ENCODE measurements around the gene BUD23. TPM values are rescaled to one million over a fixed set of nuclear protein-coding genes. Genes with fewer than 3 reads are reported as not detected.

Gene BUD23
- total and polyA plus RNA-seq, 2 experiments from 2014 or later, result 62.1 to 117 TPM

DNA sequence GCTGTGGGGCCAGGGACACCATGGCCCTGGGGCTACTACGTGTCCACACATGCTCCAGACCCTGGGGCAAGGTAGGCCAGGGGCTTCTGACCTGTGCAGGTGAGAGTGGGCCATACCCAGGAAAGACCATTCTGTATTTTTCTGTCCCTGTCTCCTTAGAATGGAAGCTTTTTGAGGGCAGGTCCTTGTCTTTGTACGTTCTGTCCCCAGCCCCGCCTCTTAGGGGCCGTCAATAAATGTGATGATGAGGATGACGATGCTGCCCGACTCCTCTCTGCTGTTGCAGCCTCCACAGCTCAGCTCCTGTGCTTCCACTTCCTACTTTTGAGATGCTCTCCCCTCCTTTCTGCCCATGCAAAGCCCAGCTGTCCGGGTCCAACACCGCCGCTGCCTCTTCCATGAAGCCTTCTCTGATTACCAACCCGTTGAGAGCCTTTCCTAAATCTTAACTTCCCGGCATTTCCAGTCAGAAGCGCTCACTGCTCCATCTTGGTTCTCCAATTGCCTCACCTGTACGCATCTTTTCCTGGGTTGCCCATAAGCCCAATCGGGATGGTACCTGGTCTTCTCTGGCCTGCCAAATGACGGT, 11.4 kb upstream of the BUD23 start:
- TF ChIP-seq, protein P1, sequence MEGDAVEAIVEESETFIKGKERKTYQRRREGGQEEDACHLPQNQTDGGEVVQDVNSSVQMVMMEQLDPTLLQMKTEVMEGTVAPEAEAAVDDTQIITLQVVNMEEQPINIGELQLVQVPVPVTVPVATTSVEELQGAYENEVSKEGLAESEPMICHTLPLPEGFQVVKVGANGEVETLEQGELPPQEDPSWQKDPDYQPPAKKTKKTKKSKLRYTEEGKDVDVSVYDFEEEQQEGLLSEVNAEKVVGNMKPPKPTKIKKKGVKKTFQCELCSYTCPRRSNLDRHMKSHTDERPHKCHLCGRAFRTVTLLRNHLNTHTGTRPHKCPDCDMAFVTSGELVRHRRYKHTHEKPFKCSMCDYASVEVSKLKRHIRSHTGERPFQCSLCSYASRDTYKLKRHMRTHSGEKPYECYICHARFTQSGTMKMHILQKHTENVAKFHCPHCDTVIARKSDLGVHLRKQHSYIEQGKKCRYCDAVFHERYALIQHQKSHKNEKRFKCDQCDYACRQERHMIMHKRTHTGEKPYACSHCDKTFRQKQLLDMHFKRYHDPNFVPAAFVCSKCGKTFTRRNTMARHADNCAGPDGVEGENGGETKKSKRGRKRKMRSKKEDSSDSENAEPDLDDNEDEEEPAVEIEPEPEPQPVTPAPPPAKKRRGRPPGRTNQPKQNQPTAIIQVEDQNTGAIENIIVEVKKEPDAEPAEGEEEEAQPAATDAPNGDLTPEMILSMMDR (conservative IDR thresholded peaks at IDR 0.05; ENCODE audit: low read depth in 2 of 2), result no peak
- TF ChIP-seq CREB1 (CRISPR knock-in tag; IDR thresholded peaks at IDR 0.05; ENCODE audit: low read depth) (no peak), EZH2 (IDR thresholded peaks at IDR 0.05; ENCODE audit: low read depth, unreplicated experiment) (no peak), EZH2phosphoT487 (IDR thresholded peaks at IDR 0.05; ENCODE audit: unreplicated experiment) (no peak), ZNF114 (CRISPR knock-in tag; IDR thresholded peaks at IDR 0.05) (no peak), NANOG (IDR thresholded peaks at IDR 0.05; ENCODE audit: borderline replicate concordance) (no peak), POLR2AphosphoS5 (IDR thresholded peaks at IDR 0.05; ENCODE audit: low read depth) (no peak), ZNF331 (CRISPR knock-in tag; IDR thresholded peaks at IDR 0.05; ENCODE audit: low read depth) (no peak), JUNB (IDR thresholded peaks at IDR 0.05; ENCODE audit: unreplicated experiment) (no peak), STAT1 (IDR thresholded peaks at IDR 0.05; ENCODE audit: unreplicated experiment) (no peak)
- TF ChIP-seq, protein P2, sequence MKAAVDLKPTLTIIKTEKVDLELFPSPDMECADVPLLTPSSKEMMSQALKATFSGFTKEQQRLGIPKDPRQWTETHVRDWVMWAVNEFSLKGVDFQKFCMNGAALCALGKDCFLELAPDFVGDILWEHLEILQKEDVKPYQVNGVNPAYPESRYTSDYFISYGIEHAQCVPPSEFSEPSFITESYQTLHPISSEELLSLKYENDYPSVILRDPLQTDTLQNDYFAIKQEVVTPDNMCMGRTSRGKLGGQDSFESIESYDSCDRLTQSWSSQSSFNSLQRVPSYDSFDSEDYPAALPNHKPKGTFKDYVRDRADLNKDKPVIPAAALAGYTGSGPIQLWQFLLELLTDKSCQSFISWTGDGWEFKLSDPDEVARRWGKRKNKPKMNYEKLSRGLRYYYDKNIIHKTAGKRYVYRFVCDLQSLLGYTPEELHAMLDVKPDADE (IDR thresholded peaks at IDR 0.05), result no peak
- TF ChIP-seq, protein P3, sequence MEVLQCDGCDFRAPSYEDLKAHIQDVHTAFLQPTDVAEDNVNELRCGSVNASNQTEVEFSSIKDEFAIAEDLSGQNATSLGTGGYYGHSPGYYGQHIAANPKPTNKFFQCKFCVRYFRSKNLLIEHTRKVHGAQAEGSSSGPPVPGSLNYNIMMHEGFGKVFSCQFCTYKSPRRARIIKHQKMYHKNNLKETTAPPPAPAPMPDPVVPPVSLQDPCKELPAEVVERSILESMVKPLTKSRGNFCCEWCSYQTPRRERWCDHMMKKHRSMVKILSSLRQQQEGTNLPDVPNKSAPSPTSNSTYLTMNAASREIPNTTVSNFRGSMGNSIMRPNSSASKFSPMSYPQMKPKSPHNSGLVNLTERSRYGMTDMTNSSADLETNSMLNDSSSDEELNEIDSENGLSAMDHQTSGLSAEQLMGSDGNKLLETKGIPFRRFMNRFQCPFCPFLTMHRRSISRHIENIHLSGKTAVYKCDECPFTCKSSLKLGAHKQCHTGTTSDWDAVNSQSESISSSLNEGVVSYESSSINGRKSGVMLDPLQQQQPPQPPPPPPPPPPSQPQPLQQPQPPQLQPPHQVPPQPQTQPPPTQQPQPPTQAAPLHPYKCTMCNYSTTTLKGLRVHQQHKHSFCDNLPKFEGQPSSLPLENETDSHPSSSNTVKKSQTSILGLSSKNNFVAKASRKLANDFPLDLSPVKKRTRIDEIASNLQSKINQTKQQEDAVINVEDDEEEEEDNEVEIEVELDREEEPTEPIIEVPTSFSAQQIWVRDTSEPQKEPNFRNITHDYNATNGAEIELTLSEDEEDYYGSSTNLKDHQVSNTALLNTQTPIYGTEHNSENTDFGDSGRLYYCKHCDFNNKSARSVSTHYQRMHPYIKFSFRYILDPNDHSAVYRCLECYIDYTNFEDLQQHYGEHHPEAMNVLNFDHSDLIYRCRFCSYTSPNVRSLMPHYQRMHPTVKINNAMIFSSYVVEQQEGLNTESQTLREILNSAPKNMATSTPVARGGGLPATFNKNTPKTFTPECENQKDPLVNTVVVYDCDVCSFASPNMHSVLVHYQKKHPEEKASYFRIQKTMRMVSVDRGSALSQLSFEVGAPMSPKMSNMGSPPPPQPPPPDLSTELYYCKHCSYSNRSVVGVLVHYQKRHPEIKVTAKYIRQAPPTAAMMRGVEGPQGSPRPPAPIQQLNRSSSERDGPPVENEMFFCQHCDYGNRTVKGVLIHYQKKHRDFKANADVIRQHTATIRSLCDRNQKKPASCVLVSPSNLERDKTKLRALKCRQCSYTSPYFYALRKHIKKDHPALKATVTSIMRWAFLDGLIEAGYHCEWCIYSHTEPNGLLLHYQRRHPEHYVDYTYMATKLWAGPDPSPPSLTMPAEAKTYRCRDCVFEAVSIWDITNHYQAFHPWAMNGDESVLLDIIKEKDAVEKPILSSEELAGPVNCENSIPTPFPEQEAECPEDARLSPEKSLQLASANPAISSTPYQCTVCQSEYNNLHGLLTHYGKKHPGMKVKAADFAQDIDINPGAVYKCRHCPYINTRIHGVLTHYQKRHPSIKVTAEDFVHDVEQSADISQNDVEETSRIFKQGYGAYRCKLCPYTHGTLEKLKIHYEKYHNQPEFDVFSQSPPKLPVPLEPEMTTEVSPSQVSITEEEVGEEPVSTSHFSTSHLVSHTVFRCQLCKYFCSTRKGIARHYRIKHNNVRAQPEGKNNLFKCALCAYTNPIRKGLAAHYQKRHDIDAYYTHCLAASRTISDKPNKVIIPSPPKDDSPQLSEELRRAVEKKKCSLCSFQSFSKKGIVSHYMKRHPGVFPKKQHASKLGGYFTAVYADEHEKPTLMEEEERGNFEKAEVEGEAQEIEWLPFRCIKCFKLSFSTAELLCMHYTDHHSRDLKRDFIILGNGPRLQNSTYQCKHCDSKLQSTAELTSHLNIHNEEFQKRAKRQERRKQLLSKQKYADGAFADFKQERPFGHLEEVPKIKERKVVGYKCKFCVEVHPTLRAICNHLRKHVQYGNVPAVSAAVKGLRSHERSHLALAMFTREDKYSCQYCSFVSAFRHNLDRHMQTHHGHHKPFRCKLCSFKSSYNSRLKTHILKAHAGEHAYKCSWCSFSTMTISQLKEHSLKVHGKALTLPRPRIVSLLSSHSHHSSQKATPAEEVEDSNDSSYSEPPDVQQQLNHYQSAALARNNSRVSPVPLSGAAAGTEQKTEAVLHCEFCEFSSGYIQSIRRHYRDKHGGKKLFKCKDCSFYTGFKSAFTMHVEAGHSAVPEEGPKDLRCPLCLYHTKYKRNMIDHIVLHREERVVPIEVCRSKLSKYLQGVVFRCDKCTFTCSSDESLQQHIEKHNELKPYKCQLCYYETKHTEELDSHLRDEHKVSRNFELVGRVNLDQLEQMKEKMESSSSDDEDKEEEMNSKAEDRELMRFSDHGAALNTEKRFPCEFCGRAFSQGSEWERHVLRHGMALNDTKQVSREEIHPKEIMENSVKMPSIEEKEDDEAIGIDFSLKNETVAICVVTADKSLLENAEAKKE (CRISPR knock-in tag; IDR thresholded peaks at IDR 0.05), result no peak
- no peak for ATAC-seq
- Mint-ChIP-seq H3K4me1 (peaks cover 17% of the 10 kb centered on the region; the same call in 2 of the 3 replicates), H3K36me3 (ENCODE audit: low read depth) (peaks cover 3% of the 10 kb centered on the region; the same call in 1 of the 3 replicates), H3K9me3 (no peaks in the 10 kb centered on the region), H3K4me3 (no peak overlapping the region), H3K27ac (no peak overlapping the region), H3K27me3 (ENCODE audit: insufficient read depth, low read depth, poor library complexity) (peaks cover 16% of the 10 kb centered on the region)
- DNase-seq (ENCODE audit: low spot score), result no peak
- Histone ChIP-seq H3K27me3 (ENCODE audit: insufficient read depth) (peaks cover 9% of the 10 kb centered on the region), H3K4me1 (ENCODE audit: insufficient read depth) (peaks cover 19% of the 10 kb centered on the region; the same call in 1 of the 2 replicates), H3K36me3 (ENCODE audit: insufficient read depth) (no peaks in the 10 kb centered on the region), H4K20me1 (replicated peaks; ENCODE audit: insufficient read depth) (no peaks in the 10 kb centered on the region; the same call in 1 of the 2 replicates), H3K9me2 (ENCODE audit: insufficient read depth) (no peaks in the 10 kb centered on the region), H3K27ac (ENCODE audit: low read depth) (no peak overlapping the region), H3K4me2 (no peak overlapping the region), H3F3A (replicated peaks; ENCODE audit: low read depth) (0 out of 2 replicates have a peak, but pooled peaks cover 2% of the 10 kb centered on the region), H3K4me3 (no peak overlapping the region), H2AFZ (no peak overlapping the region), H3K79me2 (replicated peaks; ENCODE audit: insufficient read depth) (no peaks in the 10 kb centered on the region)

Measured in GM23338 (cell line).